Sigmoid colon (tissue), 4 donors: Measurements from ENCODE around the gene KCNAB1.

Source experiments
- CTCF ChIP-seq, 4 experiments: fragments of 450-650 bp in 3 of 4; fragments of 200-600 bp in 1 of 4; IDR thresholded peaks; one replicate each; pipeline ENCODE4 v1.5.1; 2016 to 2019; ENCODE audit warnings: antibody characterized with exemption in 4 of 4, mild to moderate bottlenecking in 3 of 4, moderate library complexity in 2 of 4
- EP300 ChIP-seq, 4 donors: sonication (generic); formaldehyde crosslinking; IDR thresholded peaks; one replicate each; pipeline ENCODE4 v1.6.1; 2017; ENCODE audit warnings: antibody characterized with exemption in 4 of 4
- POLR2A ChIP-seq, 2 donors: fragments of 450-650 bp; IDR thresholded peaks; one replicate each; pipeline ENCODE4 v1.6.1; 2016; ENCODE audit warnings: antibody characterized with exemption in 2 of 2, mild to moderate bottlenecking in 2 of 2, moderate library complexity in 2 of 2
- POLR2AphosphoS5 ChIP-seq, 4 donors: sonication (generic); formaldehyde crosslinking; IDR thresholded peaks; one replicate each; pipeline ENCODE4 v1.6.1; 2017; ENCODE audit warnings: antibody characterized with exemption in 4 of 4

- no peak for TF ChIP-seq CTCF (IDR thresholded peaks at IDR 0.05)
- TF ChIP-seq POLR2A (IDR thresholded peaks at IDR 0.05) = no peak
- TF ChIP-seq EP300 (IDR thresholded peaks at IDR 0.05) = no peak
- TF ChIP-seq POLR2AphosphoS5 (IDR thresholded peaks at IDR 0.05) = no peak
These were observed 386.9 kb downstream of the KCNAB1 start for GRCh38 chr3:156507285-156507684.
